Effector memory CD8-positive, alpha-beta T cell (primary cell): ENCODE measurements around the gene TPD52L2.

ENCODE experiments used
- ATAC-seq: fragments of 150-1000 bp; cut with Tn5 transposase; replicated peaks from 2 replicates; pipeline ENCODE4 v1.10.0; 2021; ENCODE audit warnings: mild to moderate bottlenecking, moderate library complexity
- DNase-seq, 3 experiments: peaks; one replicate each; pipeline ENCODE4 v3.0.0; 2021
- H3K27ac Mint-ChIP-seq, 2 donors: one replicate each; pipeline ENCODE4 v1.8.0; 2022; ENCODE audit warnings: mild to moderate bottlenecking in 2 of 2, mixed read lengths in 2 of 2, moderate library complexity in 2 of 2
- H3K27me3 Mint-ChIP-seq, 2 donors: one replicate each; pipeline ENCODE4 v1.8.0; 2022; ENCODE audit warnings: mixed read lengths in 2 of 2
- H3K36me3 Mint-ChIP-seq: one replicate; pipeline ENCODE4 v1.8.0; 2022; ENCODE audit warnings: mild to moderate bottlenecking, moderate library complexity, mixed read lengths; ENCODE audit not compliant: insufficient read depth
- H3K4me1 Mint-ChIP-seq, 2 donors: one replicate each; pipeline ENCODE4 v1.8.0; 2022; ENCODE audit warnings: low read depth in 2 of 2, mixed read lengths in 2 of 2
- H3K4me3 Mint-ChIP-seq, 2 donors: one replicate each; pipeline ENCODE4 v1.8.0; 2022; ENCODE audit warnings: mild to moderate bottlenecking in 2 of 2, mixed read lengths in 2 of 2, moderate library complexity in 2 of 2
- H3K9me3 Mint-ChIP-seq, 2 donors: one replicate each; pipeline ENCODE4 v1.8.0; 2022; ENCODE audit warnings: mixed read lengths in 2 of 2

The TPD52L2 gene

DNA sequence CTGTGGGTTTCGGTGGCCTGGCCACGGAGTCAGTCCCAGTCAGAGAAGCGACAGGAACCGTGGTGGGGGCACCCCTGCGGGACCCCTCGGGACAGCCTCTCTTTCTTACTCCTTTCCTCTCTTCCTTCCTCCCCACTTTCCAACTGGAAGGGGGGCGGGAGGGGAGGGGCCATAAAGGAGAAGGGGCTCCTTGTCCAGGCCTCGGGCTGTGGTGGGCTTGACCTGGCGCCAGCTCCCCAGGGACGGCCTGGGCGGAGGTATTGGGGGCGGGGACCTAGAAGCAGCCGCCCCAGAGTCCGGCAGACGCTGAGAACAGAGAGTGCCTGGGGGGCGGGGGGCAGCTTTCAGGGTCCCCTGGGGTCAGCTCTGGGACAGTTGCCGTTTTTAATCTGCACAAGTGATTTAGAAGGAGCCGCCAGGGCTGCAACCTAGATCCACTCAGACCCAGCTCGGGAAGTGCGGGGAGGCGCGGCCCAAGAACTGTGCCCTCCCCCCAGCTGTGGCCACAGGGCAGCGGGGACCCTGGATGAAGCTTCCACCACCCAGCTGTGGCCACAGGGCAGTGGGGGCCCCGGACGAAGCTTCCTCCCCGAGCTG lies 10.2 kb upstream of the TPD52L2 start:
- H3K9me3 Mint-ChIP-seq = no peaks in the 10 kb centered on the region
- peaks cover 6% of the 10 kb centered on the region for H3K36me3 Mint-ChIP-seq
- DNase-seq = no peak
- H3K4me3 Mint-ChIP-seq = no peak overlapping the region
- H3K4me1 Mint-ChIP-seq = peaks cover 12 to 21% of the 10 kb centered on the region in 2 donors
- ATAC-seq = no peak
- H3K27ac Mint-ChIP-seq = no peak overlapping the region
- peaks cover 23 to 29% of the 10 kb centered on the region in 2 donors for H3K27me3 Mint-ChIP-seq

DNA sequence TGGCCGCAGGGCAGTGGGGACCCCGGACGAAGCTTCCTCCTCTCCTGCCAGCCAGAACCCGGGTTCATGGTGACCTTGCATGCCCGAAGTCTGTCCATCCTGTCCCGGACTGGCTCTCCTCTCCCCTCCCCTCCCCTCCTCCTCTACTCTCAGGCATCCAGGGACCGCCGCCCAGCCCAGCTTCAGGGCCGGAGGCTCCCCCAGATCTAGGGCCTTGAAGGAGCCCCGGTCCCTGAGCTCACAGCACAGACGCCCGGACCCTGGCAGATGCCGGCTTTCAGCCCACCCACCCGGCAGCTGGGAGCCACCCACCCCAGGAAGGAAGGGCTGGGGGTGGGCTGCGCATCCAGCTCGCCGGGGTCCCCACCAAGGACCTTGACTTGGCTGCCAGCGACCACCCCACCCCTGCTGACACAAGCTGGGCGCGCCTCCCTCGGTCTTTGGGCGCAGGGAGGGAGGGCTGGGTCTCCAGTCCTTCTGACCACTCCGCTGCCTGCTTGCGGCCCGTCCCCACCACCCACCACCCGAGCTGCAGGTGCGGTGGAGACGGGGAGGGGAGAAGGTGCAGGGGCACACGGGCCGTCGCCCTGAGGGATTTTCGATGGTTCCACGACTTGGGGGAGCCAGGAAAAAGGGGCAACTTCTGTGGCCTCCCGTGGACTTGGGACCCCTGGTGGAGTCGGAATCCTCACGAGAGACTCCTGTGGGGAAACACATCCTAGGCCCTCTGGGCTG lies 9.5 kb upstream of the TPD52L2 start:
- H3K4me1 Mint-ChIP-seq = peaks cover 12 to 21% of the 10 kb centered on the region in 2 donors
- peaks cover 8% of the 10 kb centered on the region for H3K36me3 Mint-ChIP-seq
- H3K4me3 Mint-ChIP-seq = no peak overlapping the region
- no peak overlapping the region for H3K27ac Mint-ChIP-seq
- H3K9me3 Mint-ChIP-seq = no peaks in the 10 kb centered on the region
- ATAC-seq = no peak
- DNase-seq = no peak
- peaks cover 20 to 22% of the 10 kb centered on the region in 2 donors for H3K27me3 Mint-ChIP-seq

DNA sequence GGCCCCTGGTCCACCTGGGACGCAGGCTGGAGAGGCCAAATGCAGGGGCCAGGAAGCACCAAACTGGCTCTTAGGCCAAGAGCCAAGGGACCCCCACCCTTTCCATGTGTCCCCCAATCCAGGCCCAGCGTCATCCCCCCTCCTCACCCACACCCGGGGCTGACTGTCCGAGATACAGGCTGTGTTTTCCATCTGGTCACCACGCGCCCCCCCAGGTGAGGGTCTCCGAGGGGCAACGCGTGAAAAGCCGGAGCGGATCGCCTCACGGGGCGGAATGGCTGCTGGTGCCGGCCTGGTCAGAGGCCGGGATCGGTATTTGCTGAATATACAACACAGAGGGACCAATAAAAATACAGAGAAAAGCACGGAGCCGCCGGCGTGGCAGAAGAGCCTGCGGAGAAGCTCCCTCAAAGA lies 9.0 kb upstream of the TPD52L2 start:
- DNase-seq = no peak
- no peak overlapping the region for H3K27ac Mint-ChIP-seq
- ATAC-seq = no peak
- no peaks in the 10 kb centered on the region for H3K9me3 Mint-ChIP-seq
- H3K36me3 Mint-ChIP-seq = peaks cover 13% of the 10 kb centered on the region
- H3K27me3 Mint-ChIP-seq = peaks cover 14 to 16% of the 10 kb centered on the region in 2 donors
- H3K4me3 Mint-ChIP-seq = no peak overlapping the region
- H3K4me1 Mint-ChIP-seq = peaks cover 12 to 17% of the 10 kb centered on the region in 2 donors

DNA sequence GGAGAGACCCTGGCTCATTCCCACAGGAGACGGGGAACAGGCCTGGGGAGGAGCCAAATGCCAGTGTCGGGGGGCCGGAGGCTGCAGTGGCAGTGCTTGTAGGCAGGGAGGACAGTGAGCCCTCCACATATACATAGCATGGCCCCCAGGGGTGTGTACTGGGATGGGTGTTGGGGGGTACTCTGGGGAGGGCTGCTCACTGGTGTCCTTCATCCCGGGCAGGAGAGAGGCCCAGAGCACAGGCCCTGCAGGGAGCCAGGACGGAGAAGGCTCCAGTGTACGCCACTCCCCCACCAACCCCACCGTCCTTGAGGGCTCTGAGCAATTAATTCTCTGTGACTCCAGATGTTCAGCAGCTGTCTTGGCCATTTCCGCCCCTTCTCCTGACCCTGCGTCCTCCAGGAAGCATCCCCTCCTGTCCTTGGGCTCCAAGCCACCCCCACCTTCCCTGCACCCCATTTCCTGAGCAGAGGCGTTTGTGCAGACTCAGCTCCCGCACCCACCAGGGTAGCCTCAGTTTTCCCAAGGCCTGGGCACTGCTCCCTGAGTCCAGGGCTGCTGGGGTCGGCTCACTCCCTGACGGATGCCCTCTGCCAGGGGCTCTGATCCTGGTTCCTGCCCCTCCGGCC lies 7.2 kb upstream of the TPD52L2 start:
- Mint-ChIP-seq H3K27me3 (no peaks in the 10 kb centered on the region), H3K4me3 (peak overlapping the region; percentile 31 to 46), H3K9me3 (no peaks in the 10 kb centered on the region), H3K36me3 (peaks cover 13% of the 10 kb centered on the region), H3K27ac (peak overlapping the region in 1 of 2 donors; percentile 74), H3K4me1 (peaks cover 12 to 17% of the 10 kb centered on the region in 2 donors)
- no peak for DNase-seq
- no peak for ATAC-seq

DNA sequence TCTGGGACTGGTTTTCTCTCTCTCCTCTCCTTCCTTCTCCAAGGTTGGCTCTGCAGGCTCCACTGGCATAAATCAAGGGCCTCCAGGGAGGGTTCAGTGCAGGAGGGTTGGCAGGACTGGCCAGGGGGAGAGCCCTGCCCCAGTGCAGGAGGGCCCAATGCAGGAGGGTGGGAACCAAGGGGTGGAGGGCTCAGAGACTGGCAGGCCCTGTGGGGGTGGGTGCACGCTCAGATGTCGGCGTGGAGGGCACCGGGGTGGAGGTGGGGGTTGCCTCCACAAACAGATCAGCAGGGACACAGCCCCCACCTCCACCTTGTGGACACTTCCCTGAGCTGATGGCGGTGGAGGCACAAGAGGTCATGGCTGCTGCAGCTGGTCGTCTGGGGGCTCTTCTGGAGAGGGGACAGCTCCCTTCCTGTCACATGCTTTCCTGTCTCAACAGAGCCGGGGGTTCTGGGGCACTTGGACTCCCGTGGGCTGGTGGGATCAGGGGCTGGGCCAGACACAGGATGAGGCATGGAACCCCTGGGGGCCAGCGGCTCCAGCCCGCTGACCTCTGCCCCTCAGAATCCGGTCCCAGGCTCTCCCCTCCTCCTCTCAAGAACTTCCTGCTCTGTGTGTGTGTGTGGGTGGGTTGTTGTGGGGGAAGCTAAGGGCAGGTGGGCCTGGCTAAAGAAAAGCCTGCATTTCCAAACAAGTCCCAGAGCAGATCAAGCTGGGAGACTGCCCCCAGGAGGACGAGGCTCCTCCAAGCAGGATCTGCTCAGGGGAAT lies 6.5 kb upstream of the TPD52L2 start:
- H3K9me3 Mint-ChIP-seq = no peaks in the 10 kb centered on the region
- H3K27ac Mint-ChIP-seq = peak overlapping the region; percentile 31 to 73
- no peak for DNase-seq
- H3K36me3 Mint-ChIP-seq = peaks cover 18% of the 10 kb centered on the region
- no peaks in the 10 kb centered on the region for H3K27me3 Mint-ChIP-seq
- H3K4me1 Mint-ChIP-seq = peaks cover 19 to 23% of the 10 kb centered on the region in 2 donors
- H3K4me3 Mint-ChIP-seq = peak overlapping the region; percentile 44 to 46
- ATAC-seq = peak; percentile 35

DNA sequence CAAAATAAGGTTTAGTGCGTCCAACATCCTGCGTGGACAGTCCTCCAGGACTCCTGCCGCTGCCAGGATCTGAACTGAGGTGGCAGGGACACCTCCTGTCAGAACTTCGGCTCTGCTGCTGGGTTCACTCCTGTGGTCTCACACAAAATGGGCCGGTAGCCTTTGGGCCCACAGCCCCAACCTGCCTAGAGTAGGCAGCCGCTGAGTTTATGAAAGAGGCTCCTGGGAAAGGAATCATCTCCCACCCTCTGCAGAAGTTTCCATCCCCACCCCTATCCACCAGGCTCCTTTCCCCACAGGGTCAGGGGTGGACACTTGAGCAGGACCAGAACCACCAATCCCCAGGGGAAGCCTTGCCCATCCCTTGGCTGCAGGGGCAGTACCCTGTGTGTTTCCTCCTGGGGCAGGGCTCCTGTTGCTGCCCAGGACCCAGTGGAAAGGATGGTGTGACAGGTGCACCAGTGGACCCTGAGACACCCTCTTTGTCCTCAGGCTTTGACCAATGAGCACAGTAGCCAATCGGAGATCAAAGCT lies 5.8 kb upstream of the TPD52L2 start:
- Mint-ChIP-seq H3K27ac (peak overlapping the region in 1 of 2 donors; percentile 31), H3K9me3 (no peaks in the 10 kb centered on the region), H3K4me1 (peaks cover 25 to 29% of the 10 kb centered on the region in 2 donors), H3K36me3 (peaks cover 18% of the 10 kb centered on the region), H3K27me3 (no peaks in the 10 kb centered on the region), H3K4me3 (peak overlapping the region; percentile 44 to 46)
- no peak for DNase-seq
- no peak for ATAC-seq

DNA sequence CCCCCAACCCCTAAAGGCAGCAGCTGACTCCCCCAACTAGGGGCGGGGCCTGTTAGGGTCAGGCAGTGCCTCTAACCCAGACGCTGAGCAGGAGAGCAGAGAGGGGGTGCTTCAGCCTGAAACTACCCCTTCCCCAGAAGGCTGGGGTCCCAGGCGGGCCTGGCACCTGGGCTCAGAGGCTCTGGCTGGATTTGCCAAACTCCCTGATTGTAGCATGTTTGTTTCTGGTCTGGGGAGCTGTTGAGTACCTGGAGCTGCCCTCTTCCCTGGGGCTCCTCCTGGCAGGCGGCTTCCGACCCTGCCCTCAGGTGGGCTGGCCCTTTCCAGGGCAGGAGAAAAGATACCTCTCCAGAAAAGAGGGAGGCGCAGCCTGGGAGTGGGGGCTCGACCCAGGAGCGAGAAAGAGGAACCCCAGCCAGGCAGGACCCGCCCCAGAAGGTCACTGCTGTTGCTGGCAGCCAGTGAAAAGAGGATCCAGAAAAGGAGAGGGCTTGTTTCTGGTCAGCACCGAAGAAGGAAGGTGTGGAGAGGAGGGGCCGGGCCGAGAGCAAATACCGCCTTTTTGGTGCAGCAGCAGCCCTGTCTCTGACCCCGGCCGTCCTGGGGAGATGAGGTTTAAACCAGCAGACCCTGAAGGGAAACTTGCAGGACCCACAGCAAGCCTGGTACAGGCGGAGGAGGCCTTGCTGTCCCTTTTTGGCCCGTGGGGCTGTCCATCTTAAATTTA lies 4.6 kb upstream of the TPD52L2 start:
- H3K4me3 Mint-ChIP-seq = no peak overlapping the region
- H3K36me3 Mint-ChIP-seq = peaks cover 30% of the 10 kb centered on the region
- ATAC-seq (no peak), DNase-seq (no peak)
- peak overlapping the region in 1 of 2 donors; percentile 73 for H3K27ac Mint-ChIP-seq
- no peaks in the 10 kb centered on the region for H3K27me3 Mint-ChIP-seq
- peaks cover 28 to 34% of the 10 kb centered on the region in 2 donors for H3K4me1 Mint-ChIP-seq
- H3K9me3 Mint-ChIP-seq = no peaks in the 10 kb centered on the region

DNA sequence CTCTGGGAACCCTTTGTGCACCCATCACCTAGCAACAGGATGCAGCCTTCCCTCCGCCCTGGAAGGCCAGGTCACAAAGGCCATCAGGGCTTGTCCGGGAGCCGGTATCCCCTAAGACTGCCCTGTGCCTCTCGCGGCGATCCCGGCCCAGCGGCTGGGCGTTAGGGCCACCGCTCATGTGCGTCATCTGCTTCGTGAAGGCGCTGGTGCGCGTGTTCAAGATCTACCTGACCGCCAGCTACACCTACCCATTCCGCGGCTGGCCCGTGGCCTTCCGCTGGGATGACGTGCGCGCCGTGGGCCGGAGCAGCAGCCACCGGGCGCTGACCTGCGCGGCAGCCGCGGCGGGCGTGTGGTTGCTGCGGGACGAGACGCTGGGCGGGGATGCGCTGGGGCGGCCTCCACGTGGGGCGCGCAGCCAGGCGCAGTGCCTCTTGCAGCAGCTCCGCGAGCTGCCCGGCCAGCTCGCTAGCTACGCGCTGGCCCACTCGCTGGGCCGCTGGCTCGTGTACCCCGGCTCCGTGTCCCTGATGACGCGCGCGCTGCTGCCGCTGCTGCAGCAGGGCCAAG lies 3.6 kb upstream of the TPD52L2 start, which contains the start of gene ABHD16B:
TSS of gene ABHD16B (plus strand) at position 134 of the 570 bp plus-strand sequence. CDS start at position 177, 43 bp downstream.
- ATAC-seq (no peak), DNase-seq (no peak)
- Mint-ChIP-seq H3K4me1 (peaks cover 28 to 40% of the 10 kb centered on the region in 2 donors), H3K27ac (peak within 1 kb of the TSS in 1 of 2 donors; percentile 73), H3K36me3 (peaks cover 31% of the 10 kb centered on the region), H3K4me3 (no peak within 1 kb of the TSS), H3K9me3 (no peaks in the 10 kb centered on the region), H3K27me3 (no peaks in the 10 kb centered on the region)

DNA sequence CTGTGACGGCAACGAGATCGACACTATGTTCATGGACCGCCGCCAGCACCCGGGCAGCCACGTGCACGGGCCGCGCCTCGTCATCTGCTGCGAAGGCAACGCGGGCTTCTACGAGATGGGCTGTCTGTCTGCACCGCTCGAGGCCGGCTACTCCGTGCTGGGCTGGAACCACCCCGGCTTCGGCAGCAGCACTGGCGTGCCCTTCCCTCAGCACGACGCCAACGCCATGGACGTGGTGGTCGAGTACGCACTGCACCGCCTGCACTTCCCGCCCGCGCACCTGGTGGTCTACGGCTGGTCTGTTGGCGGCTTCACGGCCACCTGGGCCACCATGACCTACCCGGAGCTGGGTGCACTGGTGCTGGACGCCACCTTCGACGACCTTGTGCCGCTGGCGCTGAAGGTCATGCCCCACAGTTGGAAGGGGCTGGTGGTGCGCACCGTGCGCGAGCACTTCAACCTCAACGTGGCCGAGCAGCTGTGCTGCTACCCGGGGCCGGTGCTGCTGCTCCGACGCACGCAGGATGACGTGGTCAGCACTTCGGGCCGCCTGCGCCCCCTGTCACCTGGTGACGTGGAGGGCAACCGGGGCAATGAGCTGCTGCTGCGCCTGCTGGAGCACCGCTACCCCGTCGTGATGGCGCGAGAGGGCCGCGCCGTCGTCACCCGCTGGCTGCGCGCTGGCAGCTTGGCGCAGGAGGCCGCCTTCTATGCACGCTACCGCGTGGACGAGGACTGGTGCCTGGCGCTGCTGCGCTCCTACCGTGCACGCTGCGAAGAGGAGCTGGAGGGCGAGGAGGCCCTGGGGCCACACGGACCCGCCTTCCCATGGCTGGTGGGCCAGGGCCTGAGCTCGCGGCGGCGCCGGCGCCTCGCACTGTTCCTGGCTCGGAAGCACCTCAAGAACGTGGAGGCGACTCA lies 2.8 kb upstream of the TPD52L2 start:
- no peak overlapping the region for H3K4me3 Mint-ChIP-seq
- H3K27me3 Mint-ChIP-seq = no peaks in the 10 kb centered on the region
- no peak overlapping the region for H3K27ac Mint-ChIP-seq
- H3K9me3 Mint-ChIP-seq = no peaks in the 10 kb centered on the region
- ATAC-seq (no peak), DNase-seq (no peak)
- peaks cover 28 to 38% of the 10 kb centered on the region in 2 donors for H3K4me1 Mint-ChIP-seq
- peaks cover 31% of the 10 kb centered on the region for H3K36me3 Mint-ChIP-seq

DNA sequence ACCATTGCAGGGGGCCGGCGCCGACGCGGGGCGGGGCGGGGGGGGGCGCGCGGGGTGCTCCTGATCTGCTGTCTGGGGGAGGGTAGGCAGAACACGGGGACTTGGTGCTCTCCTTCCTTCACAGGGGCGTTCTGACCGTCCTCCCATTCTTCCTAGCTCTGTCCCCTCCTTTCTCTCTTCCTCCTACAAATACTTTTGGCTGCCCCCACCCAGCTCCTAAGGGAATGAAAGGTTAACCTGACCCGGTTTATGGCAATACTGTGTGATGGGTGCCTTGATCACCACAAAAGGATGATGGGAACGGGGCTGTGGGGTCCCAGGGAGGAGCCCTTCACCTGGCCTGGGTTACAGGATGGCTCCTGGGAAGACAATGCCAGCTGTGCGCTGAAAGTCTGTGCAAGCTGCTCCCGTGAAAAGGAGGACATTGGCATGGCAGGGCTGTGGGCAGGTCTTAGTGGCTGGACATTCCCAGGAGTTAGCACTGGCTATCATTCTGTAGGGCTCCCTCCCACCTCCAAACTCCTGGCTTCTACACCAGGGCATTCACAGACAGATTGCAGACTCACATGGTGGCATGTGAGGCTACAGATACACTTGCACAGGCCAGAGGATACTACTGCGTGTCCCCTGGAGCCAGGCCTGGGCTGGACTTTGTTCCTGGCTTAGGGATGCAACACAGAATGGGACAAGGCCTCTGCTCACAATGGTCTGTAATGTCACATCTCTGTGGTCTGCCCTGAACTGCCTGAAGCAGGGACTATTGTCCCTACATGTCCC lies 1.9 kb upstream of the TPD52L2 start:
- no peaks in the 10 kb centered on the region for H3K9me3 Mint-ChIP-seq
- no peaks in the 10 kb centered on the region for H3K27me3 Mint-ChIP-seq
- peaks cover 27 to 34% of the 10 kb centered on the region in 2 donors for H3K4me1 Mint-ChIP-seq
- H3K27ac Mint-ChIP-seq = peak overlapping the region; percentile 88 to 91
- peaks cover 31% of the 10 kb centered on the region for H3K36me3 Mint-ChIP-seq
- DNase-seq = no peak
- no peak for ATAC-seq
- peak overlapping the region; percentile 86 to 90 for H3K4me3 Mint-ChIP-seq
